Neural progenitor cell (in vitro differentiated cells): Measurements from ENCODE around the gene CIDEB. TPM values are rescaled to one million over a fixed set of nuclear protein-coding genes. Genes with fewer than 3 reads are reported as not detected.

Experiments used
- DNase-seq: peaks from one replicate; pipeline ENCODE4 v3.0.0-alpha.2; 2016; ENCODE audit warnings: low spot score
- H2AFZ ChIP-seq: fragments of 200-600 bp; sonication (generic); replicated peaks from 2 replicates; pipeline ENCODE4 v1.6.1; 2016; ENCODE audit warnings: antibody characterized with exemption
- H3F3A ChIP-seq: fragments of 200-600 bp; sonication (generic); 2 replicates; pipeline ENCODE4 v1.6.1; 2016; ENCODE audit warnings: antibody characterized with exemption, low read depth
- H3K27ac ChIP-seq: fragments of 200-600 bp; sonication (generic); 2 replicates; pipeline ENCODE4 v1.5.1; 2016; ENCODE audit warnings: mild to moderate bottlenecking
- H3K27me3 ChIP-seq: fragments of 200-600 bp; sonication (generic); 2 replicates; pipeline ENCODE4 v1.6.1; 2016; ENCODE audit warnings: mild to moderate bottlenecking, moderate library complexity
- H3K36me3 ChIP-seq: fragments of 200-600 bp; sonication (generic); 2 replicates; pipeline ENCODE4 v1.5.1; 2016
- H3K4me1 ChIP-seq: fragments of 200-600 bp; sonication (generic); 2 replicates; pipeline ENCODE4 v1.6.1; 2016; ENCODE audit warnings: mixed run types
- H3K4me2 ChIP-seq: fragments of 200-600 bp; sonication (generic); 2 replicates; pipeline ENCODE4 v1.6.1; 2016
- H3K4me3 ChIP-seq: fragments of 200-600 bp; sonication (generic); 2 replicates; pipeline ENCODE4 v1.5.1; 2016
- H3K79me2 ChIP-seq: fragments of 200-600 bp; sonication (generic); 2 replicates; pipeline ENCODE4 v1.6.1; 2016; ENCODE audit warnings: low read depth
- H3K9ac ChIP-seq: fragments of 200-600 bp; sonication (generic); 2 replicates; pipeline ENCODE4 v1.6.1; 2016
- H3K9me3 ChIP-seq: fragments of 200-600 bp; sonication (generic); 2 replicates; pipeline ENCODE4 v1.5.1; 2016; ENCODE audit warnings: low read depth
- H4K20me1 ChIP-seq: fragments of 200-600 bp; sonication (generic); 2 replicates; pipeline ENCODE4 v1.6.1; 2016; ENCODE audit warnings: low read depth
- H3K27ac Mint-ChIP-seq: 3 replicates; pipeline ENCODE4 v1.8.0; 2021; ENCODE audit warnings: mixed read lengths
- H3K27me3 Mint-ChIP-seq: 2 replicates; pipeline ENCODE4 v1.8.0; 2022; ENCODE audit warnings: low read depth, mild to moderate bottlenecking, inconsistent platforms, moderate library complexity, mixed read lengths; ENCODE audit not compliant: insufficient read depth
- H3K36me3 Mint-ChIP-seq: 3 replicates; pipeline ENCODE4 v1.8.0; 2021; ENCODE audit warnings: mixed read lengths
- H3K4me1 Mint-ChIP-seq: 3 replicates; pipeline ENCODE4 v1.8.0; 2021; ENCODE audit warnings: mixed read lengths
- H3K4me3 Mint-ChIP-seq: 3 replicates; pipeline ENCODE4 v1.8.0; 2021; ENCODE audit warnings: mild to moderate bottlenecking, moderate library complexity, mixed read lengths
- H3K9me3 Mint-ChIP-seq: 3 replicates; pipeline ENCODE4 v1.8.0; 2020; ENCODE audit warnings: mixed read lengths
- CTCF ChIP-seq: fragments of 200-600 bp; sonication (generic); IDR thresholded peaks from 2 replicates; pipeline ENCODE4 v1.5.1; 2017; ENCODE audit warnings: antibody characterized with exemption, mild to moderate bottlenecking
- EZH2 ChIP-seq: fragments of 200-600 bp; sonication (generic); IDR thresholded peaks from 2 replicates; pipeline ENCODE4 v1.6.1; 2017; ENCODE audit warnings: antibody characterized with exemption, mild to moderate bottlenecking, moderate library complexity
- EZH2phosphoT487 ChIP-seq: fragments of 200-600 bp; sonication (generic); IDR thresholded peaks from 2 replicates; pipeline ENCODE4 v1.6.1; 2017; ENCODE audit warnings: antibody characterized with exemption
- total RNA-seq: library from RNA; depleted of rRNA; stranded (reverse); fragments of >200 nt; gene quantifications from 2 replicates; pipeline ENCODE4 v1.2.3, GENCODE V29; 2015; ENCODE audit warnings: low replicate concordance

The CIDEB gene
- total RNA-seq, 1 donor from 2014 or later = not detected

GRCh38 chr14:24348186-24348585 is 40.4 kb upstream of the CIDEB start:
- TF ChIP-seq EZH2 (no peak), CTCF (no peak), EZH2phosphoT487 (no peak)
- DNase-seq = no peak
- Mint-ChIP-seq H3K9me3 (peaks cover 2% of the 10 kb centered on the region), H3K27me3 (peaks cover 29% of the 10 kb centered on the region), H3K36me3 (no peaks in the 10 kb centered on the region), H3K27ac (no peak overlapping the region), H3K4me1 (no peaks in the 10 kb centered on the region), H3K4me3 (no peak overlapping the region)
- H3K27ac ChIP-seq = no peak overlapping the region
- H3K4me3 ChIP-seq = no peak overlapping the region
- H3K4me2 ChIP-seq = no peak overlapping the region
- H3K79me2 ChIP-seq = no peaks in the 10 kb centered on the region
- H3K36me3 ChIP-seq = no peaks in the 10 kb centered on the region
- H3K27me3 ChIP-seq = peaks cover 92% of the 10 kb centered on the region
- no peak overlapping the region for H3K9ac ChIP-seq
- no peaks in the 10 kb centered on the region for H3K4me1 ChIP-seq
- no peak overlapping the region for H2AFZ ChIP-seq
- no peaks in the 10 kb centered on the region for H3K9me3 ChIP-seq
- H4K20me1 ChIP-seq = no peaks in the 10 kb centered on the region
- H3F3A ChIP-seq = no peaks in the 10 kb centered on the region

- H3K4me3 ChIP-seq = no peak overlapping the region
- H2AFZ ChIP-seq = no peak overlapping the region
- no peaks in the 10 kb centered on the region for H3K36me3 ChIP-seq
- DNase-seq = no peak
- H3K9me3 ChIP-seq = no peaks in the 10 kb centered on the region
- no peaks in the 10 kb centered on the region for H3K36me3 Mint-ChIP-seq
- peaks cover 92% of the 10 kb centered on the region for H3K27me3 ChIP-seq
- no peak overlapping the region for H3K27ac ChIP-seq
- TF ChIP-seq EZH2phosphoT487 = no peak
- TF ChIP-seq EZH2 = no peak
- no peak overlapping the region for H3K4me3 Mint-ChIP-seq
- no peaks in the 10 kb centered on the region for H3K4me1 Mint-ChIP-seq
- no peaks in the 10 kb centered on the region for H3K4me1 ChIP-seq
- no peaks in the 10 kb centered on the region for H3K79me2 ChIP-seq
- no peak overlapping the region for H3K9ac ChIP-seq
- H3K9me3 Mint-ChIP-seq = peaks cover 2% of the 10 kb centered on the region
- peaks cover 35% of the 10 kb centered on the region for H3K27me3 Mint-ChIP-seq
- no peaks in the 10 kb centered on the region for H4K20me1 ChIP-seq
- H3F3A ChIP-seq = no peaks in the 10 kb centered on the region
- no peak overlapping the region for H3K27ac Mint-ChIP-seq
- H3K4me2 ChIP-seq = no peak overlapping the region
Measured at GRCh38 chr14:24347134-24347533, 39.4 kb upstream of the CIDEB start.

GRCh38 chr14:24343795-24344660 is 36.3 kb upstream of the CIDEB start:
- no peaks in the 10 kb centered on the region for H3F3A ChIP-seq
- H3K9ac ChIP-seq = no peak overlapping the region
- Mint-ChIP-seq H3K27me3 (peaks cover 43% of the 10 kb centered on the region), H3K4me3 (no peak overlapping the region), H3K27ac (no peak overlapping the region), H3K9me3 (peaks cover 2% of the 10 kb centered on the region), H3K36me3 (no peaks in the 10 kb centered on the region), H3K4me1 (no peaks in the 10 kb centered on the region)
- H2AFZ ChIP-seq = no peak overlapping the region
- H3K36me3 ChIP-seq = no peaks in the 10 kb centered on the region
- H4K20me1 ChIP-seq = no peaks in the 10 kb centered on the region
- no peaks in the 10 kb centered on the region for H3K79me2 ChIP-seq
- peaks cover 92% of the 10 kb centered on the region for H3K27me3 ChIP-seq
- no peak for TF ChIP-seq CTCF
- TF ChIP-seq EZH2phosphoT487 = no peak
- TF ChIP-seq EZH2 = no peak
- no peak for DNase-seq
- H3K4me1 ChIP-seq = peaks cover 8% of the 10 kb centered on the region
- H3K4me3 ChIP-seq = no peak overlapping the region
- H3K9me3 ChIP-seq = no peaks in the 10 kb centered on the region
- H3K27ac ChIP-seq = no peak overlapping the region
- no peak overlapping the region for H3K4me2 ChIP-seq

GRCh38 chr14:24342889-24343288 is 35.1 kb upstream of the CIDEB start:
- Histone ChIP-seq H3K9me3 (no peaks in the 10 kb centered on the region), H3K79me2 (no peaks in the 10 kb centered on the region), H4K20me1 (peaks cover 3% of the 10 kb centered on the region), H3K4me2 (no peak overlapping the region), H3K4me3 (no peak overlapping the region), H3K9ac (no peak overlapping the region), H3K36me3 (no peaks in the 10 kb centered on the region), H2AFZ (no peak overlapping the region), H3K27ac (no peak overlapping the region), H3K4me1 (peaks cover 8% of the 10 kb centered on the region), H3K27me3 (peaks cover 92% of the 10 kb centered on the region), H3F3A (no peaks in the 10 kb centered on the region)
- H3K4me3 Mint-ChIP-seq = no peak overlapping the region
- peaks cover 2% of the 10 kb centered on the region for H3K9me3 Mint-ChIP-seq
- TF ChIP-seq EZH2phosphoT487 (no peak), CTCF (no peak), EZH2 (no peak)
- no peaks in the 10 kb centered on the region for H3K4me1 Mint-ChIP-seq
- H3K36me3 Mint-ChIP-seq = no peaks in the 10 kb centered on the region
- H3K27me3 Mint-ChIP-seq = peaks cover 51% of the 10 kb centered on the region
- DNase-seq = no peak
- H3K27ac Mint-ChIP-seq = no peak overlapping the region
